ENCODE data around the gene CDCA7L. TPM values are rescaled to one million over a fixed set of nuclear protein-coding genes. Genes with fewer than 3 reads are reported as not detected.

Gene CDCA7L
- total RNA-seq, 2 donors from 2014 or later = 8.2 to 38.9 TPM

DNA sequence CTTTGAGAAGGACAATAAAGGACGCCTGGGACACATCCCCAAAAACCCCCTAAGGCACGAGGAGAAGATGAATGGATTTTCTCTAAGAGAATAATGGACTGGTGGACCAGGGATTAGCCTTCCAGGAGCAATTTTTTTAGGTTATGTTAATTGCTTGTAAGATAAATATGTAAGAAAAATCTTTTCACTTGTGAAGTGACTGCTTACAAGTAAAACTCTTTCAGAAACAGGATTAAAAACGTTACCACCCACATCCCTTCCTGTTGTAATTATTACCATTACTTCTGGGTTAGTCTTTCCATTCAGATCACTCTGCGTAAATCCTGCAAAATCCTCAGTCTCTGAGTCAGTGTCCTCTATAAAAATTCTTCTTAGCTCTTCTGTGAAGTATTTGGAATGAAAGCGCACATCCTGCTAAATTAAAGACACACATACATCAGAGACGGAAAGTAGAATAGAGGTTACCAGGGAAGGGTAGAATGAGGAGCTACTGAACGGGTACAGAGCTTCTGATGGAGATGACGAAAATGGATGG is 34.3 kb downstream of the CDCA7L start:
- 85 to 89% methylated on average over 8 of the region's 8 CpGs for WGBS, 2 donors
- DNase-seq (no peak), ATAC-seq (no peak)
- H3K27me3 ChIP-seq = no peaks in the 10 kb centered on the region
- peaks cover 0 to under 1% of the 10 kb centered on the region in 2 donors for H3K36me3 ChIP-seq (replicated peaks in 1 of 2; ENCODE audit: insufficient read depth in 1 of 2, low read depth in 2 of 2)
- H3K9me3 ChIP-seq = no peaks in the 10 kb centered on the region
- H3K4me3 ChIP-seq = no peak overlapping the region
- TF ChIP-seq, protein P1, sequence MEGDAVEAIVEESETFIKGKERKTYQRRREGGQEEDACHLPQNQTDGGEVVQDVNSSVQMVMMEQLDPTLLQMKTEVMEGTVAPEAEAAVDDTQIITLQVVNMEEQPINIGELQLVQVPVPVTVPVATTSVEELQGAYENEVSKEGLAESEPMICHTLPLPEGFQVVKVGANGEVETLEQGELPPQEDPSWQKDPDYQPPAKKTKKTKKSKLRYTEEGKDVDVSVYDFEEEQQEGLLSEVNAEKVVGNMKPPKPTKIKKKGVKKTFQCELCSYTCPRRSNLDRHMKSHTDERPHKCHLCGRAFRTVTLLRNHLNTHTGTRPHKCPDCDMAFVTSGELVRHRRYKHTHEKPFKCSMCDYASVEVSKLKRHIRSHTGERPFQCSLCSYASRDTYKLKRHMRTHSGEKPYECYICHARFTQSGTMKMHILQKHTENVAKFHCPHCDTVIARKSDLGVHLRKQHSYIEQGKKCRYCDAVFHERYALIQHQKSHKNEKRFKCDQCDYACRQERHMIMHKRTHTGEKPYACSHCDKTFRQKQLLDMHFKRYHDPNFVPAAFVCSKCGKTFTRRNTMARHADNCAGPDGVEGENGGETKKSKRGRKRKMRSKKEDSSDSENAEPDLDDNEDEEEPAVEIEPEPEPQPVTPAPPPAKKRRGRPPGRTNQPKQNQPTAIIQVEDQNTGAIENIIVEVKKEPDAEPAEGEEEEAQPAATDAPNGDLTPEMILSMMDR (IDR thresholded peaks at IDR 0.05) = no peak
- TF ChIP-seq POLR2A (IDR thresholded peaks at IDR 0.05) = no peak
- peaks cover 3% of the 10 kb centered on the region for H3K4me1 ChIP-seq
- no peak overlapping the region for H3K27ac ChIP-seq
- intact Hi-C loops (cut with DNase I) = no loop called here

DNA sequence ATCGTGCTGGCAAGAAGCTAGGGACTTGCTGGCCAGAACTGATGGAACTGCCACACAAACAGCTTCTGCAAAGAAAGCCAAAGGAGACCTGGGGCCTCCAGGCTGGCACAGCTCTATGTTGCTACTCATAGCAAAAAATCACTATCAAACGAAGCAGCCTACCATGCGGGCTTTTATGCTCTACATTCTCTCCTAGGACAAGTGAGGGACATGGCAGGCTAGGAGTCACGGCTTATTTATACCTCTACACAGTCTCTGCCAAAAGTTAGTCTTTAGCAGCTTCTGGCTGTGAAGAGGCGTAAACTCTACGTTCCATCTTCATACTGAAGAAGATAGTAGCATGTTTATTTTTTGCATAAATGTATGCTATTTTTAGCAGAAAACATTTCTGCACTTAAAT is 35.4 kb downstream of the CDCA7L start:
- Histone ChIP-seq H3K36me3 (replicated peaks in 1 of 2; ENCODE audit: insufficient read depth in 1 of 2, low read depth in 2 of 2) (peaks cover 0 to 10% of the 10 kb centered on the region in 2 donors), H3K27ac (no peak overlapping the region), H3K27me3 (no peaks in the 10 kb centered on the region), H3K9me3 (no peaks in the 10 kb centered on the region), H3K4me3 (no peak overlapping the region), H3K4me1 (peaks cover 3% of the 10 kb centered on the region)
- DNase-seq (no peak), ATAC-seq (no peak)
- no peak for TF ChIP-seq POLR2A (IDR thresholded peaks at IDR 0.05)
- TF ChIP-seq, protein P1 (IDR thresholded peaks at IDR 0.05) = no peak
- intact Hi-C loops (cut with DNase I) = no loop called here
- WGBS, 2 donors = 86 to 87% methylated on average over 6 of the region's 6 CpGs

DNA sequence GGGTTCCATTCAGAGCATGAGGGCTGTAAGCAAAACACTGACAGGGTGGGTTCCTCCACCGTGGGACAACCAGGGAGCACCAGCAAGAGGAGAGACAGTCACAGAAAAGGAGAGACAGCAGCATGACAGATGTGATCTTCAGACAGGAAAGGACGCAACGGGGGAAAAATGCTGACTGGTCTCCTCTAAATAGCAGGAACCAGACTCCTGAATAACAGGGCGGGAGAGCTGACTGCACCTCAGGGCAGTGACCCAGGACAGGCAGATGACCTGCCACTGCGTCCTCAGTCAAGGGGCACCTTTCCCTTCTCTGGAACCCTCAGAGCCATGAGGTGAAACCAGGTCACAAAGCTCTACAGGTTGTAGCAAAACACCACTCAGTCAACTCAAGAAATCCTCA is 37.0 kb downstream of the CDCA7L start:
- intact Hi-C loops (cut with DNase I) = no loop called here
- WGBS, 2 donors = 90% methylated on average over 5 of the region's 5 CpGs
- Histone ChIP-seq H3K9me3 (no peaks in the 10 kb centered on the region), H3K4me1 (peaks cover 3% of the 10 kb centered on the region), H3K27me3 (no peaks in the 10 kb centered on the region), H3K36me3 (replicated peaks in 1 of 2; ENCODE audit: insufficient read depth in 1 of 2, low read depth in 2 of 2) (peaks cover 0 to 16% of the 10 kb centered on the region in 2 donors), H3K27ac (no peak overlapping the region), H3K4me3 (no peak overlapping the region)
- DNase-seq (no peak), ATAC-seq (no peak)
- TF ChIP-seq, protein P1 (IDR thresholded peaks at IDR 0.05) = no peak
- no peak for TF ChIP-seq POLR2A (IDR thresholded peaks at IDR 0.05)

DNA sequence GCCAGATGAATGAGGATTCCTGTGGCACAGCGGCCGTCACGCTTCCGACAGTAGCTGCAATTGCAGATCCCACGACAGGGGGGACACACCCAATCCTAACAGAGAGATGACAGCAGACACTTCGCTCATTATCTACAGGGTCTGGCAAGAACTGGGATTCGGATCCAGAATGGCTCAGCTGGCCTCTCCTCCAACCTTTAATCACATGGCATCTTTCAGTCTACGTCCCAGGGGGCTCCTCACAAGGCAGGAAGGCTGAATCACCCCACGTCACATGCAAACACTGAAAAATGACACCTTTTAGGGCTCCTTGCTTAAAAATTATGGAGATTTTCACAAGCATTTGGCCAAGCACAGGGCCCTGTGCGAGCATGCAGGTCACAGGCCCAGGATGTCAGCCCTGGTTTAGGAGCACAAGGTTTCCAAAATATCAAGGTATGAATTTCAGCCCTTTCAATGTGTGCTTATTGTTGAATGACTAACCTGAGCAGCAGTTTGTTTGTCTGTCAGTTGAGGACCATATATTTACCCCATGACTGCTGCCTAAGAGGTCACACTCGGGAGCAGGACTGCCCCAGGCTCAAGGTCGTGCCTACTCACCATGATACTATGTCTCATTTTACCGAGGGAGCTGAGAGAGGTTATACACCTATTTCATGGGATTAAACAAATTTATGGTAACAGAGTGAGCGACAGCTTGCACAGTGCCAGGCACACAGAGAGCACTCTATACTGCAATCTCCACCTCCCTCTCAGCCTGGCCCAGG is 42.5 kb downstream of the CDCA7L start:
- no peak for ATAC-seq
- no peak overlapping the region for H3K4me3 ChIP-seq
- no peak for DNase-seq
- H3K4me1 ChIP-seq = no peaks in the 10 kb centered on the region
- no peaks in the 10 kb centered on the region for H3K27me3 ChIP-seq
- TF ChIP-seq POLR2A (IDR thresholded peaks at IDR 0.05) = no peak
- TF ChIP-seq, protein P1 (IDR thresholded peaks at IDR 0.05) = no peak
- H3K27ac ChIP-seq = no peak overlapping the region
- WGBS, 2 donors = 94 to 97% methylated on average over 12 to 14 of the region's 14 CpGs
- H3K36me3 ChIP-seq (replicated peaks in 1 of 2; ENCODE audit: insufficient read depth in 1 of 2, low read depth in 2 of 2) = peaks cover 0 to 22% of the 10 kb centered on the region in 2 donors
- intact Hi-C loops (cut with DNase I) = no loop called here
- no peaks in the 10 kb centered on the region for H3K9me3 ChIP-seq

Measured in body of pancreas (tissue), 4 donors.